GM18519 (cell line): ENCODE data around the gene ZP4.
"Not testable (repeated sequence)": the region's sequence is repeated elsewhere in the genome, so short reads cannot be mapped to it uniquely, and the experiment has no call there.

Source experiments
- ATAC-seq: cut with Tn5 transposase; IDR thresholded peaks from one replicate; pipeline ENCODE4 v1.9.1; 2021; ENCODE audit warnings: mild to moderate bottlenecking, moderate library complexity; ENCODE audit not compliant: unreplicated experiment, low FRiP score

The ZP4 gene

GRCh38 chr1:237878406-237878805, 12.3 kb downstream of the ZP4 start:
- no peak for ATAC-seq

- ATAC-seq, result no peak
Measured at GRCh38 chr1:237877631-237878030, 13.1 kb downstream of the ZP4 start.

- no peak for ATAC-seq
Measured at GRCh38 chr1:237875291-237875690, 15.4 kb downstream of the ZP4 start.

GRCh38 chr1:237873487-237874211, 17.1 kb downstream of the ZP4 start:
- ATAC-seq, result no peak

GRCh38 chr1:237868817-237869600, 21.7 kb downstream of the ZP4 start:
- ATAC-seq, result no peak

GRCh38 chr1:237867380-237867888, 23.3 kb downstream of the ZP4 start:
- no peak for ATAC-seq

GRCh38 chr1:237864338-237865244, 26.1 kb downstream of the ZP4 start:
- peak; percentile 65 for ATAC-seq

GRCh38 chr1:237863234-237863633, 27.5 kb downstream of the ZP4 start:
- ATAC-seq, result no peak

- ATAC-seq, result no peak
Measured at GRCh38 chr1:237861944-237862343, 28.8 kb downstream of the ZP4 start.

GRCh38 chr1:237858992-237859391, 31.7 kb downstream of the ZP4 start:
- no peak for ATAC-seq

GRCh38 chr1:237857455-237857854, 33.3 kb downstream of the ZP4 start:
- no peak for ATAC-seq

GRCh38 chr1:237852342-237852741, 38.4 kb downstream of the ZP4 start:
- no peak for ATAC-seq

- ATAC-seq, result no peak
Measured at GRCh38 chr1:237851210-237851845, 39.4 kb downstream of the ZP4 start.

- ATAC-seq, result not testable (repeated sequence)
Measured at GRCh38 chr1:237843516-237843915, 47.2 kb downstream of the ZP4 start.

GRCh38 chr1:237841485-237841884, 49.2 kb downstream of the ZP4 start:
- ATAC-seq, result no peak

- ATAC-seq, result no peak
Measured at GRCh38 chr1:237838904-237839534, 51.7 kb downstream of the ZP4 start.

GRCh38 chr1:237838320-237838719, 52.4 kb downstream of the ZP4 start:
- no peak for ATAC-seq

- ATAC-seq, result no peak
Measured at GRCh38 chr1:237834461-237834860, 56.3 kb downstream of the ZP4 start.

- ATAC-seq, result no peak
Measured at GRCh38 chr1:237834048-237834447, 56.7 kb downstream of the ZP4 start.

- no peak for ATAC-seq
Measured at GRCh38 chr1:237832858-237833257, 57.9 kb downstream of the ZP4 start.
